Kidney (tissue), 14 donors: Measurements from ENCODE around the gene PGK1. TPM values are rescaled to one million over a fixed set of nuclear protein-coding genes. Genes with fewer than 3 reads are reported as not detected.
"Not testable (repeated sequence)": the region's sequence is repeated elsewhere in the genome, so short reads cannot be mapped to it uniquely, and the experiment has no call there.

Experiments used
- DNase-seq, 5 donors: peaks; one replicate each; pipeline ENCODE4 v3.0.0-alpha.2; 2013 to 2020
- FAIRE-seq: peaks from 2 replicates; lab custom pipeline; 2012; peaks lifted over from hg19 to GRCh38; lab: Jason Lieb, UNC
- H3K27ac ChIP-seq, 2 donors: one replicate each; pipeline ENCODE4 v1.7.0; 2013; ENCODE audit warnings: low read depth in 2 of 2, low read length in 2 of 2, inconsistent platforms in 1 of 2
- H3K27me3 ChIP-seq: one replicate; pipeline ENCODE4 v1.7.1; 2013; ENCODE audit warnings: low read length, inconsistent platforms; ENCODE audit not compliant: control insufficient read depth, insufficient read depth
- H3K36me3 ChIP-seq, 3 donors: one replicate each; pipeline versions ENCODE4 v1.7.0 to v1.7.1; 2013; ENCODE audit warnings: low read length in 3 of 3, control low read depth in 1 of 3, inconsistent platforms in 1 of 3; ENCODE audit not compliant: insufficient read depth in 3 of 3, control insufficient read depth in 2 of 3
- H3K4me1 ChIP-seq, 3 donors: one replicate each; pipeline versions ENCODE4 v1.7.0 to v1.7.1; 2013; ENCODE audit warnings: low read length in 3 of 3, inconsistent platforms in 1 of 3, low read depth in 1 of 3; ENCODE audit not compliant: control insufficient read depth in 2 of 3, insufficient read depth in 2 of 3
- H3K4me3 ChIP-seq, 3 donors: one replicate each; pipeline versions ENCODE4 v1.7.0 to v1.8.1; 2013; ENCODE audit warnings: low read length in 3 of 3, control low read depth in 1 of 3, inconsistent platforms in 1 of 3
- H3K9ac ChIP-seq, 3 donors: one replicate each; pipeline versions ENCODE4 v1.7.0 to v1.7.1; 2013; ENCODE audit warnings: low read length in 3 of 3, control low read depth in 1 of 3, inconsistent platforms in 1 of 3
- H3K9me3 ChIP-seq, 3 donors: one replicate each; pipeline versions ENCODE4 v1.7.0 to v1.7.1; 2013; ENCODE audit warnings: low read length in 3 of 3, control low read depth in 1 of 3, inconsistent platforms in 1 of 3; ENCODE audit not compliant: control insufficient read depth in 2 of 3, insufficient read depth in 1 of 3
- CTCF ChIP-seq: IDR thresholded peaks from 3 replicates; pipeline ENCODE4 v1.5.1; 2012; ENCODE audit warnings: mild to moderate bottlenecking, moderate library complexity, borderline replicate concordance; ENCODE audit not compliant: insufficient read depth; ENCODE audit errors: extremely low read depth
- intact Hi-C: fragments of 100-400 bp; cut with DNase I; formaldehyde crosslinking; loops from one replicate; pipeline ENCODE4 v1.11.1; 2022
- polyA plus RNA-seq: library from polyadenylated mRNA; stranded (reverse); fragments of 350-450 nt; fragmentation: Illumina TruSeq; extraction: RNeasy Lipid Tissue Mini Kit (QIAGEN cat#74804); gene quantifications from one replicate; pipeline ENCODE4 v1.2.3, GENCODE V29; 2014; ENCODE audit warnings: low read depth, low replicate concordance; ENCODE audit not compliant: insufficient read depth
- total RNA-seq: library from RNA; stranded (reverse); fragmentation: NEBNext Ultra II Directional; extraction: Animal tissue kit (Norgen Biotek cat#: 25700); gene quantifications from one replicate; pipeline ENCODE4 v1.2.1, GENCODE V29; 2021
- donor health status: control.
- donor health status: control.
- donor health status: control.
- donor health status: control.
- donor health status: control.
- donor health status: DM: yes; HTN: yes; CAD: no.
- donor health status: Normal renal cell carcinoma (clear cell type).

Gene PGK1
- total and polyA plus RNA-seq, 2 donors from 2014 or later: 356 to 471 TPM

- FAIRE-seq (no peak), DNase-seq (no peak)
- no peak overlapping the region for H3K4me3 ChIP-seq
- H3K9me3 ChIP-seq: no peaks in the 10 kb centered on the region
- H3K27ac ChIP-seq: no peak overlapping the region
- no peak for TF ChIP-seq CTCF
- peaks cover 0 to 48% (median 8%) of the 10 kb centered on the region in 3 donors for H3K36me3 ChIP-seq
- no peaks in the 10 kb centered on the region for H3K4me1 ChIP-seq
- H3K27me3 ChIP-seq: no peaks in the 10 kb centered on the region
- H3K9ac ChIP-seq: no peak overlapping the region
- intact Hi-C loops: no loop called here
Measured at GRCh38 chrX:78123190-78123589, 19.1 kb downstream of the PGK1 start.

GRCh38 chrX:78124307-78124706, 20.3 kb downstream of the PGK1 start:
- intact Hi-C loops: no loop called here
- FAIRE-seq: no peak

GRCh38 chrX:78125148-78125547, 21.1 kb downstream of the PGK1 start:
- H3K9ac ChIP-seq: no peak overlapping the region
- H3K27me3 ChIP-seq: no peaks in the 10 kb centered on the region
- no peaks in the 10 kb centered on the region for H3K9me3 ChIP-seq
- DNase-seq: no peak
- H3K4me3 ChIP-seq: no peak overlapping the region
- no peaks in the 10 kb centered on the region for H3K4me1 ChIP-seq
- peaks cover 0 to 44% (median 4%) of the 10 kb centered on the region in 3 donors for H3K36me3 ChIP-seq
- intact Hi-C loops: no loop called here
- TF ChIP-seq CTCF: no peak
- H3K27ac ChIP-seq: no peak overlapping the region
- no peak for FAIRE-seq

More at GRCh38 chrX:78124307-78124706, 20.3 kb downstream of the PGK1 start:
- TF ChIP-seq CTCF: no peak
- no peak overlapping the region for H3K27ac ChIP-seq
- no peaks in the 10 kb centered on the region for H3K27me3 ChIP-seq
- H3K9me3 ChIP-seq: no peaks in the 10 kb centered on the region
- H3K9ac ChIP-seq: no peak overlapping the region
- no peaks in the 10 kb centered on the region for H3K4me1 ChIP-seq
- no peak for DNase-seq
- no peak overlapping the region for H3K4me3 ChIP-seq
- peaks cover 0 to 44% (median 4%) of the 10 kb centered on the region in 3 donors for H3K36me3 ChIP-seq

- H3K9me3 ChIP-seq, intact Hi-C loops, H3K27me3 ChIP-seq, H3K4me1 ChIP-seq, H3K27ac ChIP-seq, DNase-seq, FAIRE-seq, H3K4me3 ChIP-seq, H3K9ac ChIP-seq: not testable (repeated sequence)
- peaks cover 0 to 47% (median 4%) of the 10 kb centered on the region in 3 donors for H3K36me3 ChIP-seq
Measured at GRCh38 chrX:78125781-78126180, 21.7 kb downstream of the PGK1 start.
